Aorta (tissue), 5 donors: ENCODE data around the gene TMPRSS2. TPM values are rescaled to one million over a fixed set of nuclear protein-coding genes. Genes with fewer than 3 reads are reported as not detected.

Source experiments
- ATAC-seq: fragments of 200-7000 bp; cut with Tn5 transposase; one replicate; pipeline ENCODE4 v1.9.1; 2022; ENCODE audit warnings: moderate library complexity; ENCODE audit not compliant: low FRiP score
- DNase-seq, 2 donors: peaks; one replicate each; pipeline ENCODE4 v3.0.0-alpha.2; 2020
- H3K27ac ChIP-seq, 2 donors: one replicate each; pipeline ENCODE4 v1.5.1; 2013; ENCODE audit warnings: low read length in 2 of 2, mild to moderate bottlenecking in 2 of 2, moderate library complexity in 2 of 2, control low read depth in 1 of 2, inconsistent platforms in 1 of 2, low read depth in 1 of 2
- H3K27me3 ChIP-seq, 2 donors: one replicate each; pipeline ENCODE4 v1.6.1; 2013; ENCODE audit warnings: control low read depth in 1 of 2, low read length in 1 of 2, mild to moderate bottlenecking in 1 of 2, moderate library complexity in 1 of 2; ENCODE audit not compliant: insufficient read depth in 2 of 2, control insufficient read depth in 1 of 2
- H3K36me3 ChIP-seq, 2 donors: one replicate each; pipeline ENCODE4 v1.6.1; 2013; ENCODE audit warnings: control low read depth in 1 of 2, low read length in 1 of 2, mild to moderate bottlenecking in 1 of 2; ENCODE audit not compliant: insufficient read depth in 2 of 2, control insufficient read depth in 1 of 2
- H3K4me1 ChIP-seq, 2 donors: one replicate each; pipeline ENCODE4 v1.6.1; 2013; ENCODE audit warnings: low read length in 2 of 2, control low read depth in 1 of 2, mild to moderate bottlenecking in 1 of 2, moderate library complexity in 1 of 2; ENCODE audit not compliant: insufficient read depth in 2 of 2, control insufficient read depth in 1 of 2
- H3K4me3 ChIP-seq, 2 donors: one replicate each; pipeline ENCODE4 v1.5.1; 2013; ENCODE audit warnings: low read length in 2 of 2, control low read depth in 1 of 2, mild to moderate bottlenecking in 1 of 2
- H3K9me3 ChIP-seq: one replicate; pipeline ENCODE4 v1.6.1; 2013; ENCODE audit warnings: mild to moderate bottlenecking, low read length; ENCODE audit not compliant: control insufficient read depth
- WGBS, 2 donors: extraction: QIAGEN DNeasy Blood & Tissue Kit; methylation state at CpG; one replicate each; pipeline ENCODE4 v1.1.7; 2013; 5-methylcytosine and 5-hydroxymethylcytosine counted together
- intact Hi-C, 2 donors: fragments of 100-400 bp; cut with DNase I; formaldehyde crosslinking; loops; one replicate each; pipeline versions ENCODE4 v1.14.2 to v1.15.0; 2022
- polyA plus RNA-seq, 2 donors: library from polyadenylated mRNA; stranded (reverse); fragments of 200-250 nt; gene quantifications; one replicate each; pipeline ENCODE4 v1.2.3, GENCODE V29; 2013
- total RNA-seq, 2 donors: library from RNA; stranded (reverse); fragmentation: NEBNext Ultra II Directional; extraction: Animal tissue kit (Norgen Biotek cat#: 25700); gene quantifications; one replicate each; pipeline ENCODE4 v1.2.1, GENCODE V29; 2021
- donor health status: healthy with polysubstance abuse.
- donor health status: Bipolar disorder and iron deficiency.
- donor health status: DM: no; HTN: no; CAD: no.
- donor health status: DM: no; HTN: no; CAD: no.
- donor health status: DM: yes; HTN: yes; CAD: no.

TMPRSS2 gene
- total and polyA plus RNA-seq, 4 donors: 0.10 to 10.4 TPM; not detected in 2

DNA sequence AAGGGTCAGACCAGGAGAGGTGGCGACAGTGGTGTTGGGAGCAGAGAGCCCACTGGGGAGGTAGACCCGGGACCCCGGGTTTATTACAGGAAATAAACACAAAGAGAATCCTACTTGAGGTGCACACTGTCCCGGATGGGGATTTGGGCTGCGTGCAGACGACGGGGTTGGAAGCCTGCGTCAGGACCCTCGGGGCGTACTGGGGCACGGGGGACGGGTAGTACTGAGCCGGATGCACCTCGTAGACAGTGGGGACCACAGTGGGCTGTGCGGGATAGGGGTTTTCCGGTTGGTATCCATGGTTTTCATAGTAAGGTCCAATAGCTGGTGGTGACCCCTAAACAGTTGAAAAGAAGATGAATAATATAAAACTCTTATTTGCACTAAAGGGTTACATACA is 13.7 kb downstream of the TMPRSS2 start:
- Histone ChIP-seq H3K4me1 (no peaks in the 10 kb centered on the region), H3K9me3 (peaks cover 2% of the 10 kb centered on the region), H3K27me3 (no peaks in the 10 kb centered on the region), H3K27ac (no peak overlapping the region), H3K4me3 (no peak overlapping the region), H3K36me3 (no peaks in the 10 kb centered on the region)
- DNase-seq (no peak), ATAC-seq (no peak)
- 93 to 94% methylated on average over 16 of the region's 16 CpGs for WGBS, 2 donors
- intact Hi-C loops: no loop called here

DNA sequence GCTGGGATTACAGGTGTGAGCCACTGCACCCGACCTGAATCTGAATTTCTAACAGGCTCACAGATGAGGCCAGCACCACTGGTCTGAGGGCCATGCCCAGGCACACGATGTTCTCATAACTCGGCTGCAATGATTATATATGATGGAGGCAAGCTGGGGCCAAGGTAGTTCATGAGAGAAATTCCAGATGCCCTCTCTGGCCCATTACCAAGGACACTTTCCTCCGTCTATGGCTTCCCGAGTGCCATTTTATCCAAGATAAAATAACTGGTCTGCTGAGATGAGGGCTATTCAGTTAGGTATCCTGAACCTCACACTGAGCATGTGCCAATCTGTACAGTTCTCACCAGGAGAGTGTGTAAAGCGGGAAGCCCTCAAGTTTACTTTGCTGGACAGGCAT is 16.5 kb downstream of the TMPRSS2 start:
- no peaks in the 10 kb centered on the region for H3K27me3 ChIP-seq
- H3K27ac ChIP-seq: no peak overlapping the region
- DNase-seq: no peak
- intact Hi-C loops: no loop called here
- H3K4me3 ChIP-seq: no peak overlapping the region
- WGBS, 2 donors: 78% methylated on average over 6 of the region's 6 CpGs
- no peak for ATAC-seq
- no peaks in the 10 kb centered on the region for H3K9me3 ChIP-seq
- no peaks in the 10 kb centered on the region for H3K36me3 ChIP-seq
- peaks cover 0 to 2% of the 10 kb centered on the region in 2 donors for H3K4me1 ChIP-seq

DNA sequence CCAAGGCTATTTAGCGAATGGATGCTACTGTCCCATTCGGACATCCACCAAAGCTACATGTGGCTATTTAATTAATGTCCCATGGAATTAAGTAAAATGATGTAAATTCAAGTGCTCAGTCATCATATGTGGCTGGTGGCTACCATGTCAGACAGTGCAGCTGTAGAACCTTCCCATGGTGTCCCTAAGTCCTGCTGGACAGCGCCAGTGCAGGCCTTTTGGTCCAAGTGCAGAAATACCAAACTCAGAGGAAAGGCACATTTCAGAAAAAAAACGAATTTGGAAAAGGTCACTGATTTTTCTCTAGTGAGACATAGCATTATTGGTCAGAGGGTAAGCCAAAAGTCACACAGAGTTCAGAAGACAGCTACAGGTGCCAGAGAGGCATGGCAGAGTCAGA is 17.6 kb downstream of the TMPRSS2 start:
- intact Hi-C loops: no loop called here
- ATAC-seq (no peak), DNase-seq (peak in 1 of 2 donors; percentile 10)
- H3K36me3 ChIP-seq: no peaks in the 10 kb centered on the region
- no peak overlapping the region for H3K4me3 ChIP-seq
- no peaks in the 10 kb centered on the region for H3K9me3 ChIP-seq
- H3K27ac ChIP-seq: no peak overlapping the region
- H3K4me1 ChIP-seq: peaks cover 0 to 4% of the 10 kb centered on the region in 2 donors
- no peaks in the 10 kb centered on the region for H3K27me3 ChIP-seq
- 64 to 67% methylated on average over 4 of the region's 4 CpGs for WGBS, 2 donors

DNA sequence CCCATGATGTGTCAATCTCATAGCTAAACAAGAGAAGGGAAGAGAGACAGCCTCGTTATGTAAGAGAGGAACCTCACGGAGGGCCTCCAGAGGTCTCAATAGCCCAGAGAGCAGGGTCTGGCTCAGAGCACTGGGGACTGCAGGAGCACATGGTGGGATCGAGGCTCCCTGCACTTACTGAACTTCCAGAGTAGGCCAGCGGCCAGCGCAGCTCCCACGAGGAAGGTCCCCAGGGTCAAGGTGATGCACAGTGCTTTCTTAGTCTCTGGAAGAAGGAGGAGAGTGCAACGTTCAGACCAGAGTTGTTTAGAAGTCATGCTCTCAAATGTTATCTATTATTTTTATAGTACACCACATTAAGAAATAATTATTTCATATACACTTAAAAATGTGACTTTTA is 18.6 kb downstream of the TMPRSS2 start:
- Histone ChIP-seq H3K27me3 (no peaks in the 10 kb centered on the region), H3K9me3 (no peaks in the 10 kb centered on the region), H3K36me3 (no peaks in the 10 kb centered on the region), H3K4me1 (peaks cover 0 to 4% of the 10 kb centered on the region in 2 donors), H3K27ac (no peak overlapping the region), H3K4me3 (no peak overlapping the region)
- intact Hi-C loops: no loop called here
- peak in 1 of 2 donors; percentile 11 for DNase-seq
- ATAC-seq: no peak
- 74 to 81% methylated on average over 7 of the region's 7 CpGs for WGBS, 2 donors

DNA sequence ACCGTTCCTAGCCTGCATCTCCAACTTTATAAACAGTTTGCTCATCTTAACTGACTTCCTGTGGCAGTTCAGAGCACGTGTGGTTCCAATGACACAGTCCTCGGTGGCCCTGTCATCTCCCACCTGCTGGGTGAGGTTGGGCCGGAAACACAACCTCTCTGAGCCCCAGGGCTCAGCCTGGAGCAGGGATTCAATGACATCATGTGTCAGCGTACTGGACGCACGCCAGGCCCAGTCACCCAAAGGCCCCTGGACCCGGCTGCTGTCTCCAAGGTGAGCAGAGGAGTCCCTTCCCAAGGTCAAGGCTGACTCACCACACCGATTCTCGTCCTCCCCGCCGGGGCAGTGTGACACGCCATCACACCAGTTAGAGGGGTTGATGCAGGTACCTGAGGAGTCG is 19.9 kb downstream of the TMPRSS2 start:
- Histone ChIP-seq H3K4me1 (peaks cover 0 to 4% of the 10 kb centered on the region in 2 donors), H3K9me3 (no peaks in the 10 kb centered on the region), H3K36me3 (no peaks in the 10 kb centered on the region), H3K27ac (no peak overlapping the region), H3K27me3 (no peaks in the 10 kb centered on the region), H3K4me3 (no peak overlapping the region)
- intact Hi-C loops: no loop called here
- DNase-seq (peak in 1 of 2 donors; percentile 44), ATAC-seq (no peak)
- WGBS, 2 donors: 91 to 92% methylated on average over 14 of the region's 14 CpGs

DNA sequence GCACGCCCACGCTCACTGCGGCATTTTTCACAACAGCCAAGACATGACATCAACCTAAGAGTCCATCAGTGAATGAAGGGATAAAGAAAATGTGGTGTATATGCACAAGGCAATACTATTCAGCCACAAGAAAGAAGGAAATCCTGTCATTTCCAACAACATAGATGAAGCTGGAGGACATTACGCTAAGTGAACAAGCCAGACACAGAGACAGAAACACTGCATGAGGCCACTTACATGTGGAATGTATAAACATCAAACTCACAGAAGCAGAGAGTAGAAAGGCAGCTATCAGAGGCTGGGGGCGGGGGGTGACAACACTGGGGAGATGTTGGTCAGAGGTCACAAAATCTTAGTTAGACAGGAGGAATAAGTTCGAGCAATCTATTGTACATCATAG is 20.9 kb downstream of the TMPRSS2 start:
- Histone ChIP-seq H3K9me3 (no peaks in the 10 kb centered on the region), H3K27me3 (no peaks in the 10 kb centered on the region), H3K27ac (no peak overlapping the region), H3K36me3 (no peaks in the 10 kb centered on the region), H3K4me3 (no peak overlapping the region), H3K4me1 (peaks cover 0 to 4% of the 10 kb centered on the region in 2 donors)
- no peak for ATAC-seq
- DNase-seq: no peak
- intact Hi-C loops: no loop called here
- WGBS, 2 donors: 91 to 94% methylated on average over 6 of the region's 6 CpGs

DNA sequence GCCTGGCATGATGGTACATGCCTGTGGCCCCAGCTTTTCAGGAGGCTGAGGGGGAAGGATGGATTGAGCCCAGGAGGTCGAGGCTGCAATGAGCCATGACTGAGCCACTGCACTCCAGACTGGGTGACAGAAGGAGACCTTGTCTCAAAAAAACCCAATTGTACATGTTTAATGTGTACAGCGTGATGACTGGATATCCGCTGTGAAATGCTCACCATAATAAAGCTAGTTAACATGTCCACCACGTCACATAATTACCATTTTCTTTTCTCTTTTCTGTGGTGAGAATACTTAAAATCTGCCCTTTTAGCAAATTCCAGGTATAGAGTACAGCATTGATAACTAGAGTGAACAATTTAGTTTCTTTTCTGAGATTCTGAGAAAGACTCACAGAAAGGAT is 24.0 kb downstream of the TMPRSS2 start:
- intact Hi-C loops: no loop called here
- Histone ChIP-seq H3K27ac (no peak overlapping the region), H3K4me3 (no peak overlapping the region), H3K9me3 (no peaks in the 10 kb centered on the region), H3K4me1 (peaks cover 0 to 4% of the 10 kb centered on the region in 2 donors), H3K36me3 (no peaks in the 10 kb centered on the region), H3K27me3 (no peaks in the 10 kb centered on the region)
- no peak for ATAC-seq
- DNase-seq: no peak
- WGBS, 2 donors: 94 to 95% methylated on average over 4 of the region's 4 CpGs

DNA sequence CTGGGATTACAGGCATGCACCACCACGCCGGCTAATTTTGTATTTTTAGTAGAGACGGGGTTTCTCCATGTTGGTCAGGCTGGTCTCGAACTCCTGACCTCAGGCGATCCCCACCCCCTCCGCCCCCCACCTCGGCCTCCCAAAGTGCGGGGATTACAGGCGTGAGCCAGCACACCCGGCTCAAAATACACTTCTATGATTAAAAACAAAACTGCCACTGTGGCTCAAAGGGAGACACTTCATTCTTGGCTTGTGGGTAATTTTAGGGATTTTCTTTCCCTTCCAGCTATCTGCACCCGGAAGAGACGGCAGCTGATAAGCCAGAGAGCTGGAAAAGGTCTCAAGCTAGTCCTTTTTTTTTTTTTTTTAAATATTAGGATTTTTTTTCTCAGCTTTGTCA is 24.5 kb downstream of the TMPRSS2 start:
- intact Hi-C loops: no loop called here
- Histone ChIP-seq H3K9me3 (no peaks in the 10 kb centered on the region), H3K27me3 (no peaks in the 10 kb centered on the region), H3K4me1 (peaks cover 0 to 4% of the 10 kb centered on the region in 2 donors), H3K36me3 (no peaks in the 10 kb centered on the region), H3K4me3 (no peak overlapping the region), H3K27ac (no peak overlapping the region)
- DNase-seq: peak in 1 of 2 donors; percentile 13
- 54 to 57% methylated on average over 12 of the region's 12 CpGs for WGBS, 2 donors
- no peak for ATAC-seq

DNA sequence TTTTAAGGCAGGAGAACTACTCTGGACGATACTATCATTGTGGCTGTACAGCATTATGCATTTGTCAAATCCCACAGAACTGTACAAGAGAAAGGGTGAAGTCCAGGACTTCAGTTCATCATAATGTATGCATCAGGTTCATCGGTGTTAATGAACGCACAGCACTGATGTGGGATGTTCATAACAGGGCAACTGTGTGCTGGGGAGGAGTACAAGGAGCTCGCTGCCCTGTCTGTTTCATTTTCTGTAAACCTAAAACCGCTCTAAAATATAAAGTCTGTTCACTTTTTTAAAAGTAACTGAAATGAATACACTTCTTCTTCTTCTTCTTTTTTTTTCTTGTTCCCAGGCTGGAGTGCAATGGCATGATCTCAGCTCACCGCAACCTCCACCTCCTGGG is 25.0 kb downstream of the TMPRSS2 start:
- no peak for ATAC-seq
- WGBS, 2 donors: 92 to 93% methylated on average over 6 of the region's 6 CpGs

More for the DNA sequence above, 25.0 kb downstream of the TMPRSS2 start:
- H3K4me3 ChIP-seq: no peak overlapping the region
- intact Hi-C loops: no loop called here
- H3K27ac ChIP-seq: no peak overlapping the region
- DNase-seq: no peak
- H3K4me1 ChIP-seq: peaks cover 0 to 4% of the 10 kb centered on the region in 2 donors
- no peaks in the 10 kb centered on the region for H3K27me3 ChIP-seq
- no peaks in the 10 kb centered on the region for H3K9me3 ChIP-seq
- H3K36me3 ChIP-seq: no peaks in the 10 kb centered on the region
